GM23338 (cell line): ENCODE data around the gene LAMTOR1. TPM values are rescaled to one million over a fixed set of nuclear protein-coding genes. Genes with fewer than 3 reads are reported as not detected.

ENCODE experiments used
- CTCF ChIP-seq, 2 experiments: fragments of 200-600 bp in 1 of 2; sonication (generic) in 1 of 2; conservative IDR thresholded peaks; 2 replicates each; pipeline versions ENCODE4 v1.5.1 to v1.6.1; 2016 to 2017; ENCODE audit warnings: antibody characterized with exemption in 2 of 2, low read depth in 2 of 2, mild to moderate bottlenecking in 2 of 2, moderate library complexity in 1 of 2
- EZH2 ChIP-seq: fragments of 200-600 bp; sonication (generic); IDR thresholded peaks from one replicate; pipeline ENCODE4 v1.8.0; 2017; ENCODE audit warnings: antibody characterized with exemption, mild to moderate bottlenecking, low read depth; ENCODE audit not compliant: unreplicated experiment
- NANOG ChIP-seq: IDR thresholded peaks from 2 replicates; pipeline ENCODE4 v1.6.1; 2016; ENCODE audit warnings: antibody characterized with exemption, borderline replicate concordance
- POLR2AphosphoS5 ChIP-seq: IDR thresholded peaks from 2 replicates; pipeline ENCODE4 v1.6.1; 2016; ENCODE audit warnings: antibody characterized with exemption, low read depth
- ZNF331 ChIP-seq: fragments of 250-450 bp; sonication (Bioruptor Pico); IDR thresholded peaks from 2 replicates; pipeline ENCODE4 v1.5.0; 2020; ENCODE audit warnings: low read depth, mild to moderate bottlenecking, moderate library complexity
- ZNF462 ChIP-seq: fragments of 250-450 bp; sonication (Bioruptor Pico); IDR thresholded peaks from 2 replicates; pipeline ENCODE4 v1.5.0; 2020; ENCODE audit warnings: mild to moderate bottlenecking, moderate library complexity
- polyA plus RNA-seq: library from polyadenylated mRNA; unstranded; fragments of >200 nt; fragmentation: Nextera tagmentation; extraction: Ambion mirVana; gene quantifications from 2 replicates; pipeline ENCODE4 v1.2.1, GENCODE V29; 2016
- total RNA-seq: library from RNA; depleted of rRNA; stranded (reverse); fragments of >200 nt; shearing (Covaris generic); gene quantifications from 2 replicates; pipeline ENCODE4 v1.2.3, GENCODE V29; 2014
- TF ChIP-seq, protein P1 (sequence below): IDR thresholded peaks from one replicate; pipeline ENCODE4 v1.6.1; 2018; ENCODE audit warnings: antibody characterized with exemption; ENCODE audit not compliant: unreplicated experiment

The LAMTOR1 gene
- total and polyA plus RNA-seq, 2 experiments from 2014 or later: 112 to 157 TPM

- TF ChIP-seq ZNF462 (no peak), EZH2 (no peak), ZNF331 (CRISPR knock-in tag) (no peak), POLR2AphosphoS5 (no peak), CTCF (conservative IDR thresholded peaks at IDR 0.05; ENCODE audit: low read depth in 2 of 2) (no peak), NANOG (no peak)
- TF ChIP-seq, protein P1, sequence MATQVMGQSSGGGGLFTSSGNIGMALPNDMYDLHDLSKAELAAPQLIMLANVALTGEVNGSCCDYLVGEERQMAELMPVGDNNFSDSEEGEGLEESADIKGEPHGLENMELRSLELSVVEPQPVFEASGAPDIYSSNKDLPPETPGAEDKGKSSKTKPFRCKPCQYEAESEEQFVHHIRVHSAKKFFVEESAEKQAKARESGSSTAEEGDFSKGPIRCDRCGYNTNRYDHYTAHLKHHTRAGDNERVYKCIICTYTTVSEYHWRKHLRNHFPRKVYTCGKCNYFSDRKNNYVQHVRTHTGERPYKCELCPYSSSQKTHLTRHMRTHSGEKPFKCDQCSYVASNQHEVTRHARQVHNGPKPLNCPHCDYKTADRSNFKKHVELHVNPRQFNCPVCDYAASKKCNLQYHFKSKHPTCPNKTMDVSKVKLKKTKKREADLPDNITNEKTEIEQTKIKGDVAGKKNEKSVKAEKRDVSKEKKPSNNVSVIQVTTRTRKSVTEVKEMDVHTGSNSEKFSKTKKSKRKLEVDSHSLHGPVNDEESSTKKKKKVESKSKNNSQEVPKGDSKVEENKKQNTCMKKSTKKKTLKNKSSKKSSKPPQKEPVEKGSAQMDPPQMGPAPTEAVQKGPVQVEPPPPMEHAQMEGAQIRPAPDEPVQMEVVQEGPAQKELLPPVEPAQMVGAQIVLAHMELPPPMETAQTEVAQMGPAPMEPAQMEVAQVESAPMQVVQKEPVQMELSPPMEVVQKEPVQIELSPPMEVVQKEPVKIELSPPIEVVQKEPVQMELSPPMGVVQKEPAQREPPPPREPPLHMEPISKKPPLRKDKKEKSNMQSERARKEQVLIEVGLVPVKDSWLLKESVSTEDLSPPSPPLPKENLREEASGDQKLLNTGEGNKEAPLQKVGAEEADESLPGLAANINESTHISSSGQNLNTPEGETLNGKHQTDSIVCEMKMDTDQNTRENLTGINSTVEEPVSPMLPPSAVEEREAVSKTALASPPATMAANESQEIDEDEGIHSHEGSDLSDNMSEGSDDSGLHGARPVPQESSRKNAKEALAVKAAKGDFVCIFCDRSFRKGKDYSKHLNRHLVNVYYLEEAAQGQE: no peak
These were observed 14.9 kb downstream of the LAMTOR1 start (continued) for GRCh38 chr11:72088076-72088808.
